HCT116 (cell line): Measurements from ENCODE around the gene PSMD4. TPM values are rescaled to one million over a fixed set of nuclear protein-coding genes. Genes with fewer than 3 reads are reported as not detected.

Source experiments
- ATAC-seq: fragments of 200-7000 bp; cut with Tn5 transposase; 2 replicates; pipeline ENCODE4 v1.9.1; 2020; ENCODE audit warnings: mild to moderate bottlenecking, moderate library complexity
- BruUV-seq: library from RNA; stranded (reverse); fragments of 400-500 nt; replicated peaks from 2 replicates; lab custom pipeline; 2021; lab: Mats Ljungman, UMichigan
- CTCF ChIA-PET: fragments of 300-600 bp; sonication (Branson Sonifier 250); formaldehyde crosslinking; loops from one replicate; lab custom pipeline; 2021; ENCODE audit warnings: antibody characterized with exemption; lab: Charles Lee
- POLR2A ChIA-PET: fragments of 300-600, 350-600 bp; sonication (Branson Sonifier 250); formaldehyde crosslinking; loops from one replicate; lab custom pipeline; 2021; ENCODE audit warnings: antibody characterized with exemption; lab: Charles Lee
- RAD21 ChIA-PET, 2 experiments: fragments of 300-600 bp; sonication (Branson Sonifier 250); formaldehyde crosslinking; loops; one replicate each; lab custom pipeline; 2023; ENCODE audit warnings: low total read pairs in 2 of 2; ENCODE audit not compliant: uncharacterized antibody in 2 of 2, unreplicated experiment in 2 of 2, low non-redundant PET in 1 of 2; lab: Charles Lee
- DNase-seq: peaks from one replicate; pipeline ENCODE4 v3.0.0-alpha.2; 2010; ENCODE audit warnings: low read depth, low spot score
- H2AFZ ChIP-seq: fragments of 200-600 bp; shearing (Covaris generic), sonication (generic); 2 replicates; pipeline ENCODE4 v1.6.1; 2017; ENCODE audit warnings: low read depth, mixed run types, mixed read lengths, antibody characterized with exemption, low read length; ENCODE audit not compliant: poor library complexity, severe bottlenecking
- H3K27ac ChIP-seq: 2 replicates; pipeline ENCODE4 v1.5.1; 2012; ENCODE audit warnings: low read depth, low read length
- H3K27me3 ChIP-seq: fragments of 200-600 bp; sonication (generic); 2 replicates; pipeline ENCODE4 v1.6.1; 2016; ENCODE audit warnings: mixed run types, low read length, mixed read lengths; ENCODE audit not compliant: insufficient read depth
- H3K36me3 ChIP-seq, 2 experiments: fragments of 200-500 bp in 1 of 2; fragments of 200-600 bp in 1 of 2; sonication (Bioruptor generic) in 1 of 2; sonication (generic) in 1 of 2; 2 replicates each; pipeline versions ENCODE4 v1.5.1 to v1.6.1; 2014 to 2016; ENCODE audit warnings: low read length in 2 of 2, inconsistent platforms in 1 of 2, mixed read lengths in 1 of 2, mixed run types in 1 of 2; ENCODE audit not compliant: insufficient read depth in 2 of 2, control insufficient read depth in 1 of 2
- H3K4me1 ChIP-seq, 2 experiments: fragments of 200-600 bp in 1 of 2; sonication (generic) in 1 of 2; 2 replicates each; pipeline versions ENCODE4 v1.5.1 to v1.6.1; 2012 to 2017; ENCODE audit warnings: low read length in 2 of 2, inconsistent platforms in 1 of 2, mild to moderate bottlenecking in 1 of 2, mixed read lengths in 1 of 2, mixed run types in 1 of 2, moderate library complexity in 1 of 2; ENCODE audit not compliant: insufficient read depth in 2 of 2, control insufficient read depth in 1 of 2
- H3K4me2 ChIP-seq: fragments of 200-600 bp; sonication (generic); 2 replicates; pipeline ENCODE4 v1.6.1; 2017; ENCODE audit warnings: mixed run types, low read length, mixed read lengths
- H3K4me3 ChIP-seq, 2 experiments: fragments of 200-600 bp in 1 of 2; sonication (generic) in 1 of 2; replicated peaks in 1 of 2; 2 replicates each; pipeline ENCODE4 v1.5.1; 2011 to 2016; ENCODE audit warnings: low read length in 2 of 2, control low read depth in 1 of 2, low read depth in 1 of 2, mild to moderate bottlenecking in 1 of 2, mixed read lengths in 1 of 2, mixed run types in 1 of 2
- H3K79me2 ChIP-seq: fragments of 200-600 bp; sonication (generic); 2 replicates; pipeline ENCODE4 v1.6.1; 2017; ENCODE audit warnings: mild to moderate bottlenecking, mixed run types, low read length, moderate library complexity, mixed read lengths; ENCODE audit not compliant: insufficient read depth
- H3K9ac ChIP-seq: fragments of 200-600 bp; sonication (generic); 2 replicates; pipeline ENCODE4 v1.6.1; 2016; ENCODE audit warnings: low read length, mixed read lengths
- H3K9me2 ChIP-seq: fragments of 200-600 bp; sonication (generic), shearing (Covaris generic); 2 replicates; pipeline ENCODE4 v1.6.1; 2017; ENCODE audit warnings: mixed run types, mild to moderate bottlenecking, moderate library complexity; ENCODE audit not compliant: insufficient read depth
- H3K9me3 ChIP-seq, 2 experiments: fragments of 200-500 bp in 1 of 2; fragments of 200-600 bp in 1 of 2; sonication (Bioruptor generic) in 1 of 2; sonication (generic) in 1 of 2; 2 replicates each; pipeline ENCODE4 v1.6.1; 2014 to 2017; ENCODE audit warnings: low read length in 2 of 2, mixed read lengths in 2 of 2, inconsistent platforms in 1 of 2, low read depth in 1 of 2, mild to moderate bottlenecking in 1 of 2, mixed run types in 1 of 2, moderate library complexity in 1 of 2; ENCODE audit not compliant: control insufficient read depth in 1 of 2, insufficient read depth in 1 of 2
- H4K20me1 ChIP-seq: fragments of 200-600 bp; sonication (generic), shearing (Covaris generic); 2 replicates; pipeline ENCODE4 v1.6.1; 2017; ENCODE audit warnings: mixed run types, mild to moderate bottlenecking, moderate library complexity; ENCODE audit not compliant: insufficient read depth
- CEBPB ChIP-seq: IDR thresholded peaks from 2 replicates; pipeline ENCODE4 v1.6.1; 2012; ENCODE audit warnings: low read depth
- EZH2 ChIP-seq: fragments of 200-600 bp; sonication (generic); IDR thresholded peaks from 2 replicates; pipeline ENCODE4 v1.6.1; 2017; ENCODE audit warnings: antibody characterized with exemption, mixed run types
- FOSL1 ChIP-seq: IDR thresholded peaks from 2 replicates; pipeline ENCODE4 v1.6.1; 2012; ENCODE audit warnings: low read depth
- JUND ChIP-seq: IDR thresholded peaks from 2 replicates; pipeline ENCODE4 v1.6.1; 2012
- POLR2A ChIP-seq: IDR thresholded peaks from 2 replicates; pipeline ENCODE4 v1.7.0; 2011; ENCODE audit warnings: borderline replicate concordance; ENCODE audit not compliant: insufficient read depth, insufficient read length; ENCODE audit errors: extremely low read depth
- POLR2AphosphoS5 ChIP-seq: IDR thresholded peaks from 2 replicates; pipeline ENCODE4 v1.6.1; 2011; ENCODE audit warnings: mild to moderate bottlenecking, low read depth, low read length, moderate library complexity
- REST ChIP-seq: IDR thresholded peaks from 2 replicates; pipeline ENCODE4 v1.6.1; 2012; ENCODE audit warnings: low read depth
- SP1 ChIP-seq: IDR thresholded peaks from 2 replicates; pipeline ENCODE4 v1.6.1; 2012; ENCODE audit warnings: low read depth
- YY1 ChIP-seq: IDR thresholded peaks from 2 replicates; pipeline ENCODE4 v1.6.1; 2011; ENCODE audit warnings: low read length, low read depth, moderate library complexity, mild to moderate bottlenecking; ENCODE audit not compliant: insufficient replicate concordance; ENCODE audit errors: extremely low read depth
- intact Hi-C: fragments of 100-400 bp; cut with micrococcal nuclease; formaldehyde crosslinking; loops from 2 replicates; pipeline ENCODE4 v1.10.0; 2022
- total RNA-seq: library from RNA; stranded (reverse); gene quantifications from one replicate; pipeline ENCODE4 v1.2.1, GENCODE V29; 2021; ENCODE audit not compliant: unreplicated experiment

Gene PSMD4
- total RNA-seq, 1 experiment from 2014 or later = 225 TPM

- no peaks in the 10 kb centered on the region for H3K9me3 ChIP-seq
These were observed 33.4 kb downstream of the PSMD4 start for GRCh38 chr1:151287767-151288500.

GRCh38 chr1:151288502-151288901 lies 34.0 kb downstream of the PSMD4 start:
- Histone ChIP-seq H3K4me3 (no peak overlapping the region), H3K27ac (no peak overlapping the region), H3K79me2 (peaks cover 10% of the 10 kb centered on the region; the same call in 1 of the 2 replicates), H3K36me3 (peaks cover 12 to 13% of the 10 kb centered on the region in 2 experiments; a peak in 3 of 4 replicates), H3K9ac (no peak overlapping the region), H4K20me1 (no peaks in the 10 kb centered on the region), H3K9me3 (no peaks in the 10 kb centered on the region), H3K27me3 (no peaks in the 10 kb centered on the region), H3K4me1 (peaks cover 6% of the 10 kb centered on the region in 2 experiments), H3K4me2 (no peak overlapping the region), H2AFZ (no peak overlapping the region), H3K9me2 (no peaks in the 10 kb centered on the region)
- ATAC-seq (no peak), DNase-seq (no peak)
- intact Hi-C loops = no loop called here
- POLR2A ChIA-PET = no interaction called here
- no peak for TF ChIP-seq JUND
- 0 out of 2 replicates have a peak, but pooled peaks have one; percentile 17 for TF ChIP-seq POLR2AphosphoS5
- TF ChIP-seq FOSL1 = no peak
- TF ChIP-seq EZH2 = no peak
- no peak for TF ChIP-seq POLR2A
- TF ChIP-seq YY1 = no peak
- no peak for TF ChIP-seq REST
- no peak for TF ChIP-seq SP1
- BruUV-seq = no TSS peak
- RAD21 ChIA-PET = no interaction called here
- CTCF ChIA-PET = no interaction called here

More at GRCh38 chr1:151287767-151288500, 33.4 kb downstream of the PSMD4 start:
- no peaks in the 10 kb centered on the region for H4K20me1 ChIP-seq
- CTCF ChIA-PET = no interaction called here
- RAD21 ChIA-PET = no interaction called here
- peaks cover 16% of the 10 kb centered on the region for H3K79me2 ChIP-seq
- no peaks in the 10 kb centered on the region for H3K27me3 ChIP-seq
- no peak for ATAC-seq
- no peak overlapping the region for H3K27ac ChIP-seq
- no TSS peak for BruUV-seq
- H3K4me1 ChIP-seq = peaks cover 6 to 11% of the 10 kb centered on the region in 2 experiments
- no peak for DNase-seq
- no peak overlapping the region for H3K4me3 ChIP-seq
- H3K9ac ChIP-seq = no peak overlapping the region
- intact Hi-C loops = no loop called here
- TF ChIP-seq POLR2AphosphoS5 (0 out of 2 replicates have a peak, but pooled peaks have one; percentile 19), CEBPB (no peak)
- H2AFZ ChIP-seq = no peak overlapping the region
- POLR2A ChIA-PET = no interaction called here
- no peaks in the 10 kb centered on the region for H3K9me2 ChIP-seq
- H3K36me3 ChIP-seq = peaks cover 8 to 12% of the 10 kb centered on the region in 2 experiments; a peak in 3 of 4 replicates
- H3K4me2 ChIP-seq = no peak overlapping the region
